HEK293 (cell line): ENCODE data around the gene FAM219B.
A peak's percentile ranks its signal among the peaks of the same experiment; 100 is the strongest.

Source experiments
- CTCF ChIA-PET: fragments of 350-600 bp; formaldehyde crosslinking; extraction: SDS; loops from one replicate; lab custom pipeline; 2021; ENCODE audit warnings: antibody characterized with exemption; lab: Yijun Ruan, JAX
- POLR2A ChIA-PET: fragments of 300-600 bp; formaldehyde crosslinking; extraction: SDS; loops from one replicate; lab custom pipeline; 2020; ENCODE audit warnings: antibody characterized with exemption, inconsistent platforms; lab: Yijun Ruan, JAX
- H3K27ac ChIP-seq: fragments of 200-500 bp; sonication (Bioruptor generic); 2 replicates; pipeline ENCODE4 v1.5.1; 2014; ENCODE audit warnings: low read depth, low read length, control low read depth, inconsistent platforms; ENCODE audit errors: extremely low read depth
- H3K36me3 ChIP-seq, 2 experiments: fragments of 200-500 bp in 1 of 2; sonication (Bioruptor generic) in 1 of 2; 1 replicate in 1 of 2; 2 replicates in 1 of 2; pipeline ENCODE4 v1.5.1; 2014 to 2017; ENCODE audit warnings: inconsistent platforms in 2 of 2, low read length in 2 of 2; ENCODE audit not compliant: control insufficient read depth in 2 of 2, insufficient read depth in 1 of 2
- H3K4me1 ChIP-seq: fragments of 200-500 bp; sonication (Bioruptor generic); 2 replicates; pipeline ENCODE4 v1.5.1; 2014; ENCODE audit warnings: mild to moderate bottlenecking, low read length, inconsistent platforms; ENCODE audit not compliant: control insufficient read depth, insufficient read depth
- H3K4me3 ChIP-seq: 2 replicates; pipeline ENCODE4 v1.5.1; 2011; ENCODE audit warnings: low read depth, mild to moderate bottlenecking, control low read depth, low read length, moderate library complexity
- H3K9me3 ChIP-seq: fragments of 200-500 bp; sonication (Bioruptor generic); 2 replicates; pipeline ENCODE4 v1.5.1; 2014; ENCODE audit warnings: low read depth, low read length, inconsistent platforms; ENCODE audit not compliant: control insufficient read depth, insufficient read depth
- GLIS1 ChIP-seq: fragments of 450-650 bp; formaldehyde crosslinking; IDR thresholded peaks from 2 replicates; pipeline ENCODE4 v1.5.1; 2016; ENCODE audit warnings: missing biosample characterization, missing genetic modification characterization
- RBAK ChIP-seq: fragments of 450-650 bp; formaldehyde crosslinking; IDR thresholded peaks from 2 replicates; pipeline ENCODE4 v1.5.1; 2016; ENCODE audit warnings: missing biosample characterization, missing genetic modification characterization
- ZNF121 ChIP-seq: fragments of 450-650 bp; formaldehyde crosslinking; IDR thresholded peaks from 2 replicates; pipeline ENCODE4 v1.5.1; 2016; ENCODE audit warnings: missing biosample characterization, missing genetic modification characterization
- ZNF138 ChIP-seq: fragments of 450-650 bp; formaldehyde crosslinking; IDR thresholded peaks from 2 replicates; pipeline ENCODE4 v1.5.1; 2016; ENCODE audit warnings: missing biosample characterization, missing genetic modification characterization, borderline replicate concordance
- ZNF239 ChIP-seq: fragments of 450-650 bp; formaldehyde crosslinking; IDR thresholded peaks from 2 replicates; pipeline ENCODE4 v1.5.1; 2016; ENCODE audit warnings: missing biosample characterization, missing genetic modification characterization
- ZNF266 ChIP-seq: fragments of 450-650 bp; formaldehyde crosslinking; IDR thresholded peaks from 2 replicates; pipeline ENCODE4 v1.5.1; 2016; ENCODE audit warnings: missing biosample characterization, missing genetic modification characterization, low read depth
- ZNF324 ChIP-seq: fragments of 450-650 bp; formaldehyde crosslinking; IDR thresholded peaks from 2 replicates; pipeline ENCODE4 v1.5.1; 2016; ENCODE audit warnings: missing biosample characterization, missing genetic modification characterization
- ZNF366 ChIP-seq: fragments of 450-650 bp; formaldehyde crosslinking; conservative IDR thresholded peaks from 2 replicates; pipeline ENCODE4 v1.5.1; 2016; ENCODE audit warnings: missing biosample characterization, missing genetic modification characterization
- ZNF433 ChIP-seq: fragments of 450-650 bp; formaldehyde crosslinking; IDR thresholded peaks from 2 replicates; pipeline ENCODE4 v1.5.1; 2016; ENCODE audit warnings: missing biosample characterization, missing genetic modification characterization, low read depth
- ZNF518A ChIP-seq: fragments of 450-650 bp; formaldehyde crosslinking; conservative IDR thresholded peaks from 2 replicates; pipeline ENCODE4 v1.5.1; 2016; ENCODE audit warnings: low read depth, missing biosample characterization, missing genetic modification characterization
- ZNF530 ChIP-seq: fragments of 450-650 bp; formaldehyde crosslinking; IDR thresholded peaks from 2 replicates; pipeline ENCODE4 v1.5.1; 2016; ENCODE audit warnings: low read depth, missing biosample characterization, missing genetic modification characterization
- ZNF549 ChIP-seq: fragments of 450-650 bp; IDR thresholded peaks from 2 replicates; pipeline ENCODE4 v1.5.1; 2018; ENCODE audit warnings: missing biosample characterization, missing genetic modification characterization, mild to moderate bottlenecking, inconsistent platforms, moderate library complexity
- ZNF600 ChIP-seq: fragments of 450-650 bp; formaldehyde crosslinking; IDR thresholded peaks from 2 replicates; pipeline ENCODE4 v1.5.1; 2016; ENCODE audit warnings: missing biosample characterization, missing genetic modification characterization
- ZNF629 ChIP-seq: fragments of 450-650 bp; formaldehyde crosslinking; IDR thresholded peaks from 2 replicates; pipeline ENCODE4 v1.5.1; 2017; ENCODE audit warnings: missing biosample characterization, missing genetic modification characterization
- ZNF664 ChIP-seq: fragments of 450-650 bp; formaldehyde crosslinking; IDR thresholded peaks from 2 replicates; pipeline ENCODE4 v1.5.1; 2016; ENCODE audit warnings: missing biosample characterization, missing genetic modification characterization
- ZNF677 ChIP-seq: fragments of 450-650 bp; IDR thresholded peaks from 2 replicates; pipeline ENCODE4 v1.5.0; 2018; ENCODE audit warnings: missing biosample characterization, mild to moderate bottlenecking, missing genetic modification characterization, moderate library complexity
- ZNF843 ChIP-seq: fragments of 450-650 bp; formaldehyde crosslinking; IDR thresholded peaks from 2 replicates; pipeline ENCODE4 v1.5.1; 2016; ENCODE audit warnings: missing biosample characterization, missing genetic modification characterization
- ZSCAN5A ChIP-seq: fragments of 450-650 bp; formaldehyde crosslinking; IDR thresholded peaks from 2 replicates; pipeline ENCODE4 v1.5.1; 2016; ENCODE audit warnings: missing biosample characterization, missing genetic modification characterization
- TF ChIP-seq, protein P1 (sequence below): fragments of 450-650 bp; formaldehyde crosslinking; IDR thresholded peaks from 2 replicates; pipeline ENCODE4 v1.5.1; 2016; ENCODE audit warnings: missing biosample characterization, missing genetic modification characterization

FAM219B gene

DNA sequence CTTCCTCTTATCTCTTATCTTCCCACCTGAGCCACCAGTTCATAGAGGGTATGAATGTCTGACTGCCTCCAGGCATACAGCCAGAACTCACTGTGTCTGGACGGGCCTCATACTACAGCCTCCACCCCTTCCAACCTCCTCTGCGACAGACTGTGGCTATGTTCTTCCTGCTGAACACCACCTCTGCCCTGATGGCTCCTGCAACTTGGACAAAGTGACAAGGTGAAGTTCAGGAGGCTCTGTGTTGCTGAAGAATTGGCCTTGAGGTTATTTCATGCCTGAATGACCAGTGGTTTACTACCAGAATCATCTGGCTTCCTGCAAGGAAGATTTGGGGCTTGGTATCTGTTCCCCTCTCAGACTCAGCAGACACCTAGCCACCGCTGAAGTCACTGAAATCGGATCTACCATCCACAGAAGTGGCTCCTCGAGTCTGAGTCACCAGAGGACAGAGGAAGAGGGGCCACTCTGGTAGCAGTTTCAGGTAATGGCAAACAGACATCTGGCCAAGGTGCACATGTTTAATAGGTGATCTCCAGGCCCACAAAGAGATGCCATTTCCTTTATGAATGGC lies 49.5 kb downstream of the FAM219B start (continued):
- TF ChIP-seq ZNF366 (tag by site-specific recombination): peak; percentile 16; the same call in 1 of the 2 replicates
- TF ChIP-seq ZNF664: no peak
- TF ChIP-seq ZNF121 (tag by site-specific recombination): no peak
- TF ChIP-seq ZNF549 (tag by site-specific recombination): no peak
- no peak for TF ChIP-seq RBAK
- TF ChIP-seq ZNF677 (tag by site-specific recombination): no peak
- no peak for TF ChIP-seq ZNF433 (tag by site-specific recombination)
- 0 out of 2 replicates have a peak, but pooled peaks have one; percentile 10 for TF ChIP-seq ZNF629
- TF ChIP-seq, protein P1, sequence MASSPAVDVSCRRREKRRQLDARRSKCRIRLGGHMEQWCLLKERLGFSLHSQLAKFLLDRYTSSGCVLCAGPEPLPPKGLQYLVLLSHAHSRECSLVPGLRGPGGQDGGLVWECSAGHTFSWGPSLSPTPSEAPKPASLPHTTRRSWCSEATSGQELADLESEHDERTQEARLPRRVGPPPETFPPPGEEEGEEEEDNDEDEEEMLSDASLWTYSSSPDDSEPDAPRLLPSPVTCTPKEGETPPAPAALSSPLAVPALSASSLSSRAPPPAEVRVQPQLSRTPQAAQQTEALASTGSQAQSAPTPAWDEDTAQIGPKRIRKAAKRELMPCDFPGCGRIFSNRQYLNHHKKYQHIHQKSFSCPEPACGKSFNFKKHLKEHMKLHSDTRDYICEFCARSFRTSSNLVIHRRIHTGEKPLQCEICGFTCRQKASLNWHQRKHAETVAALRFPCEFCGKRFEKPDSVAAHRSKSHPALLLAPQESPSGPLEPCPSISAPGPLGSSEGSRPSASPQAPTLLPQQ: 0 out of 2 replicates have a peak, but pooled peaks have one; percentile 31
- TF ChIP-seq ZNF518A (tag by site-specific recombination): no peak
- TF ChIP-seq ZNF324 (tag by site-specific recombination): no peak
- TF ChIP-seq ZNF138 (tag by site-specific recombination): no peak
- TF ChIP-seq ZNF530 (tag by site-specific recombination): no peak
- no peak for TF ChIP-seq ZNF266 (tag by site-specific recombination)
- peak; percentile 56; the same call in 1 of the 2 replicates for TF ChIP-seq ZNF600 (tag by site-specific recombination)
- no peak for TF ChIP-seq ZSCAN5A (tag by site-specific recombination)
- no peak for TF ChIP-seq GLIS1 (tag by site-specific recombination)
- TF ChIP-seq ZNF239 (tag by site-specific recombination): no peak
- TF ChIP-seq, all 188 proteins: peak for 9

GRCh38 chr15:74856537-74856936 lies 50.1 kb downstream of the FAM219B start:
- Histone ChIP-seq H3K36me3 (peaks cover 4 to 31% of the 10 kb centered on the region in 2 experiments), H3K27ac (no peak overlapping the region), H3K4me1 (peaks cover 14% of the 10 kb centered on the region), H3K4me3 (no peak overlapping the region), H3K9me3 (no peaks in the 10 kb centered on the region)
- no peak for TF ChIP-seq ZNF843 (tag by site-specific recombination)
- peak; percentile 98 for TF ChIP-seq ZNF121 (tag by site-specific recombination)
- CTCF ChIA-PET: interaction anchor here (0.6 to 2.4 kb wide), 6 partner anchors 12 to 1178 kb away, joined by 3 to 10 read pairs (median 4); no protein-coding TSS in a partner anchor
- POLR2A ChIA-PET: interaction anchor here (0.7 to 2.1 kb wide), 4 partner anchors 38 to 192 kb away, joined by 3 to 10 read pairs (median 4); partner anchors contain the start of genes FAM219B and RPP25
